HepG2 (cell line): ENCODE results near the gene FAM162A. TPM values are rescaled to one million over a fixed set of nuclear protein-coding genes. Genes with fewer than 3 reads are reported as not detected.

Experiments used
- DDIT3 ChIP-seq: sonication (generic); formaldehyde crosslinking; IDR thresholded peaks from 2 replicates; pipeline ENCODE4 v1.4.0; 2020; ENCODE audit warnings: mild to moderate bottlenecking, missing genetic modification reagents
- GATAD1 ChIP-seq: IDR thresholded peaks from 2 replicates; pipeline ENCODE4 v1.6.1; 2016; ENCODE audit warnings: missing genetic modification reagents, missing compliant biosample characterization
- KLF16 ChIP-seq, 2 experiments: sonication (generic) in 1 of 2; formaldehyde crosslinking in 1 of 2; IDR thresholded peaks; 2 replicates each; pipeline versions ENCODE4 v1.6.1 to v1.8.0; 2016 to 2023; ENCODE audit warnings: missing genetic modification reagents in 2 of 2, missing compliant biosample characterization in 1 of 2
- POLR2G ChIP-seq: fragments of 200-400 bp; formaldehyde crosslinking; IDR thresholded peaks from 2 replicates; pipeline ENCODE4 v1.6.1; 2018; ENCODE audit warnings: mild to moderate bottlenecking, low read depth, low read length, moderate library complexity
- RELA ChIP-seq: sonication (generic); formaldehyde crosslinking; IDR thresholded peaks from 2 replicates; pipeline ENCODE4 v1.4.0; 2020; ENCODE audit warnings: missing genetic modification reagents
- RFXANK ChIP-seq: IDR thresholded peaks from 2 replicates; pipeline ENCODE4 v1.6.1; 2016
- ZBTB25 ChIP-seq: IDR thresholded peaks from 2 replicates; pipeline ENCODE4 v1.6.1; 2018; ENCODE audit warnings: missing genetic modification reagents
- ZFP36L1 ChIP-seq: sonication (generic); formaldehyde crosslinking; IDR thresholded peaks from 2 replicates; pipeline ENCODE4 v1.8.0; 2022; ENCODE audit warnings: mild to moderate bottlenecking, missing genetic modification reagents, moderate library complexity
- ZNF160 ChIP-seq: sonication (generic); formaldehyde crosslinking; IDR thresholded peaks from 2 replicates; pipeline ENCODE4 v1.8.0; 2022; ENCODE audit warnings: mild to moderate bottlenecking, inconsistent platforms, missing genetic modification reagents
- ZNF18 ChIP-seq: sonication (generic); formaldehyde crosslinking; IDR thresholded peaks from 2 replicates; pipeline ENCODE4 v1.8.0; 2022; ENCODE audit warnings: mild to moderate bottlenecking, missing genetic modification reagents; ENCODE audit not compliant: insufficient replicate concordance
- ZNF225 ChIP-seq: sonication (generic); formaldehyde crosslinking; IDR thresholded peaks from 2 replicates; pipeline ENCODE4 v1.4.0; 2020; ENCODE audit warnings: mild to moderate bottlenecking, missing genetic modification reagents
- ZNF276 ChIP-seq: sonication (generic); formaldehyde crosslinking; IDR thresholded peaks from 2 replicates; pipeline ENCODE4 v1.4.0; 2020; ENCODE audit warnings: mild to moderate bottlenecking, low read depth, missing genetic modification reagents
- ZNF333 ChIP-seq: sonication (generic); formaldehyde crosslinking; IDR thresholded peaks from 2 replicates; pipeline ENCODE4 v1.4.0; 2020; ENCODE audit warnings: mild to moderate bottlenecking, missing genetic modification reagents, borderline replicate concordance
- ZNF335 ChIP-seq: sonication (generic); formaldehyde crosslinking; IDR thresholded peaks from 2 replicates; pipeline ENCODE4 v1.4.0; 2020; ENCODE audit warnings: missing genetic modification reagents
- ZNF343 ChIP-seq: sonication (generic); formaldehyde crosslinking; IDR thresholded peaks from 2 replicates; pipeline ENCODE4 v1.4.0; 2020; ENCODE audit warnings: mild to moderate bottlenecking, missing genetic modification reagents
- ZNF441 ChIP-seq: sonication (generic); formaldehyde crosslinking; IDR thresholded peaks from 2 replicates; pipeline ENCODE4 v1.7.0; 2021; ENCODE audit warnings: missing genetic modification reagents, borderline replicate concordance
- ZNF574 ChIP-seq: sonication (generic); formaldehyde crosslinking; IDR thresholded peaks from 2 replicates; pipeline ENCODE4 v1.4.0; 2020; ENCODE audit warnings: missing genetic modification reagents
- ZSCAN5A ChIP-seq: sonication (generic); formaldehyde crosslinking; IDR thresholded peaks from 2 replicates; pipeline ENCODE4 v1.8.0; 2022; ENCODE audit warnings: mild to moderate bottlenecking, missing genetic modification reagents, borderline replicate concordance
- polyA plus RNA-seq, 8 experiments: library from polyadenylated mRNA; depleted of rRNA in 3 of 8; stranded (reverse) in 7 of 8; unstranded in 1 of 8; fragments of >200 nt; fragmentation: Illumina TruSeq in 4 of 8; extraction: Trizol in 4 of 8; gene quantifications; 2 replicates each; pipeline versions ENCODE4 v1.2.1 to v1.2.3, GENCODE V29; 2011 to 2016; ENCODE audit warnings: low read depth in 4 of 8, missing spikeins in 1 of 8, mixed read lengths in 1 of 8; ENCODE audit not compliant: insufficient read depth in 1 of 8
- total RNA-seq, 5 experiments: library from RNA; depleted of rRNA; stranded (reverse); fragments of >200 nt; fragmentation: Illumina TruSeq; extraction: Trizol; gene quantifications; 2 replicates each; pipeline ENCODE4 v1.2.3, GENCODE V29; 2016; ENCODE audit warnings: low read depth in 1 of 5

Gene FAM162A
- total and polyA plus RNA-seq, 2 of the 13 experiments (the other 11 are each of a cell fraction or from before 2014, with no cell fraction given), result 115 to 155 TPM

GRCh38 chr3:122382888-122383666, 905 bp upstream of the FAM162A start, which contains the start of gene MIX23 (continued):
- 0 out of 2 replicates have a peak, but pooled peaks have one; percentile 41 for TF ChIP-seq RELA (CRISPR knock-in tag)
- TF ChIP-seq ZNF160 (CRISPR knock-in tag), result no peak; the same call in 1 of the 2 replicates
- TF ChIP-seq ZNF225 (CRISPR knock-in tag), result 0 out of 2 replicates have a peak, but pooled peaks have one; percentile 57
- 0 out of 2 replicates have a peak, but pooled peaks have one; percentile 49 for TF ChIP-seq ZNF276
- TF ChIP-seq GATAD1 (CRISPR knock-in tag), result peak; percentile 98
- TF ChIP-seq ZNF333 (CRISPR knock-in tag), result 0 out of 2 replicates have a peak, but pooled peaks have one; percentile 80
- TF ChIP-seq RFXANK, result no peak
- TF ChIP-seq ZBTB25 (CRISPR knock-in tag), result 0 out of 2 replicates have a peak, but pooled peaks have one; percentile 13
- peak; percentile 75; the same call in 1 of the 2 replicates for TF ChIP-seq ZNF441 (CRISPR knock-in tag)
- no peak for TF ChIP-seq DDIT3
- 0 out of 2 replicates have a peak, but pooled peaks have one; percentile 53 for TF ChIP-seq ZFP36L1 (CRISPR knock-in tag)
- peak; percentile 80; the same call in 1 of the 2 replicates for TF ChIP-seq ZNF343 (CRISPR knock-in tag)
- TF ChIP-seq ZSCAN5A, result peak; percentile 80; the same call in 1 of the 2 replicates
- TF ChIP-seq KLF16 (CRISPR knock-in tag; IDR thresholded peaks at IDR 0.05), result 0 out of 4 replicates have a peak, but pooled peaks of 1 of the 2 experiments have one; percentile 58
- TF ChIP-seq ZNF574 (CRISPR knock-in tag), result peak; percentile 79
- peak; percentile 92 for TF ChIP-seq POLR2G
- TF ChIP-seq ZNF335 (CRISPR knock-in tag), result peak; percentile 99
- TF ChIP-seq ZNF18 (CRISPR knock-in tag), result peak; percentile 99
